Measurements from ENCODE around the gene LIPC. TPM values are rescaled to one million over a fixed set of nuclear protein-coding genes. Genes with fewer than 3 reads are reported as not detected.

LIPC gene
- polyA plus RNA-seq, 3 donors: 0.37 TPM; not detected in 2

GRCh38 chr15:58460872-58461271, 29.1 kb downstream of the LIPC start:
- Mint-ChIP-seq H3K27me3 (ENCODE audit: low read depth in 3 of 3) (peaks cover 0 to 9% (median 2%) of the 10 kb centered on the region in 3 donors), H3K27ac (peak overlapping the region in 1 of 7 donors; percentile 57), H3K36me3 (no peaks in the 10 kb centered on the region), H3K4me3 (no peak overlapping the region), H3K4me1 (peaks cover 36% of the 10 kb centered on the region), H3K9me3 (no peaks in the 10 kb centered on the region)
- Histone ChIP-seq H2AFZ (ENCODE audit: insufficient read depth, low read depth, low read length, poor library complexity, severe bottlenecking) (no peak overlapping the region), H3K27ac (ENCODE audit: low read depth in 1 of 2, low read length in 2 of 2) (no peak overlapping the region), H4K20me1 (ENCODE audit: insufficient read depth, low read length) (no peaks in the 10 kb centered on the region), H3K4me1 (ENCODE audit: control insufficient read depth in 1 of 2, insufficient read depth in 2 of 2, low read length in 2 of 2) (peaks cover 23 to 32% of the 10 kb centered on the region in 2 donors), H3K79me2 (ENCODE audit: insufficient read depth, low read length) (no peaks in the 10 kb centered on the region), H3K4me3 (replicated peaks in 1 of 3; ENCODE audit: low read depth in 2 of 3, low read length in 3 of 3) (no peak overlapping the region), H3K4me2 (replicated peaks; ENCODE audit: extremely low read depth, low read length, poor library complexity, severe bottlenecking) (no peak overlapping the region), H3K9ac (ENCODE audit: insufficient read depth, low read length, poor library complexity, severe bottlenecking) (no peak overlapping the region), H3K27me3 (ENCODE audit: control insufficient read depth in 2 of 2, insufficient read depth in 2 of 2, low read length in 2 of 2) (no peaks in the 10 kb centered on the region), H3K36me3 (replicated peaks in 1 of 2; ENCODE audit: control insufficient read depth in 1 of 2, insufficient read depth in 2 of 2, low read length in 2 of 2) (no peaks in the 10 kb centered on the region), H3K9me3 (replicated peaks in 1 of 2; ENCODE audit: control insufficient read depth in 1 of 2, insufficient read depth in 1 of 2, low read length in 2 of 2) (no peaks in the 10 kb centered on the region)
- no peak for DNase-seq
- WGBS (ENCODE audit: insufficient coverage): 90% methylated on average over 3 of the region's 3 CpGs
- intact Hi-C loops (cut with micrococcal nuclease): no loop called here
- no peak for TF ChIP-seq CTCF (IDR thresholded peaks at IDR 0.05)

GRCh38 chr15:58462547-58462946, 30.8 kb downstream of the LIPC start:
- no peaks in the 10 kb centered on the region for H4K20me1 ChIP-seq (ENCODE audit: insufficient read depth, low read length)
- Mint-ChIP-seq H3K27ac (no peak overlapping the region), H3K9me3 (no peaks in the 10 kb centered on the region), H3K4me1 (peaks cover 32% of the 10 kb centered on the region), H3K4me3 (no peak overlapping the region), H3K27me3 (ENCODE audit: low read depth in 3 of 3) (peaks cover 0 to 11% (median 2%) of the 10 kb centered on the region in 3 donors), H3K36me3 (no peaks in the 10 kb centered on the region)
- H2AFZ ChIP-seq (ENCODE audit: insufficient read depth, low read depth, low read length, poor library complexity, severe bottlenecking): no peak overlapping the region
- no peak overlapping the region for H3K9ac ChIP-seq (ENCODE audit: insufficient read depth, low read length, poor library complexity, severe bottlenecking)
- TF ChIP-seq CTCF (IDR thresholded peaks at IDR 0.05): no peak
- 97% methylated on average over 3 of the region's 4 CpGs for WGBS (ENCODE audit: insufficient coverage)
- peaks cover 23 to 28% of the 10 kb centered on the region in 2 donors for H3K4me1 ChIP-seq (ENCODE audit: control insufficient read depth in 1 of 2, insufficient read depth in 2 of 2, low read length in 2 of 2)
- H3K27me3 ChIP-seq (ENCODE audit: control insufficient read depth in 2 of 2, insufficient read depth in 2 of 2, low read length in 2 of 2): no peaks in the 10 kb centered on the region
- no peaks in the 10 kb centered on the region for H3K79me2 ChIP-seq (ENCODE audit: insufficient read depth, low read length)
- no peaks in the 10 kb centered on the region for H3K9me3 ChIP-seq (replicated peaks in 1 of 2; ENCODE audit: control insufficient read depth in 1 of 2, insufficient read depth in 1 of 2, low read length in 2 of 2)
- no peaks in the 10 kb centered on the region for H3K36me3 ChIP-seq (replicated peaks in 1 of 2; ENCODE audit: control insufficient read depth in 1 of 2, insufficient read depth in 2 of 2, low read length in 2 of 2)
- no peak overlapping the region for H3K4me3 ChIP-seq (replicated peaks in 1 of 3; ENCODE audit: low read depth in 2 of 3, low read length in 3 of 3)
- no peak overlapping the region for H3K27ac ChIP-seq (ENCODE audit: low read depth in 1 of 2, low read length in 2 of 2)
- no peak overlapping the region for H3K4me2 ChIP-seq (replicated peaks; ENCODE audit: extremely low read depth, low read length, poor library complexity, severe bottlenecking)
- DNase-seq: no peak
- intact Hi-C loops (cut with micrococcal nuclease): no loop called here

Measured in CD14-positive monocyte (primary cell).